CD4-positive, alpha-beta T cell treated with Interleukin-15 for 1 hour (primary cell): Measurements from ENCODE around the gene POU6F2.
"Not testable (repeated sequence)": the region's sequence is repeated elsewhere in the genome, so short reads cannot be mapped to it uniquely, and the experiment has no call there.

ENCODE experiments used
- DNase-seq: peaks from one replicate; pipeline ENCODE4 v3.0.0-alpha.2; 2020

The POU6F2 gene

GRCh38 chr7:39313376-39313775, 335.7 kb downstream of the POU6F2 start:
- DNase-seq, result no peak

GRCh38 chr7:39313974-39314373, 336.3 kb downstream of the POU6F2 start:
- no peak for DNase-seq

- DNase-seq, result no peak
Observed at GRCh38 chr7:39317107-39317506, 339.4 kb downstream of the POU6F2 start.

- no peak for DNase-seq
Observed at GRCh38 chr7:39317896-39318295, 340.2 kb downstream of the POU6F2 start.

GRCh38 chr7:39321245-39321644, 343.5 kb downstream of the POU6F2 start:
- DNase-seq, result no peak

- no peak for DNase-seq
Observed at GRCh38 chr7:39321909-39322498, 344.3 kb downstream of the POU6F2 start.

- DNase-seq, result no peak
Observed at GRCh38 chr7:39324139-39324760, 346.5 kb downstream of the POU6F2 start.

- DNase-seq, result not testable (repeated sequence)
Observed at GRCh38 chr7:39331607-39332006, 353.9 kb downstream of the POU6F2 start.

- no peak for DNase-seq
Observed at GRCh38 chr7:39332142-39332541, 354.4 kb downstream of the POU6F2 start.

GRCh38 chr7:39333701-39334100, 356.0 kb downstream of the POU6F2 start:
- DNase-seq, result no peak

GRCh38 chr7:39336442-39336841, 358.7 kb downstream of the POU6F2 start:
- no peak for DNase-seq

GRCh38 chr7:39338716-39339115, 361.0 kb downstream of the POU6F2 start:
- DNase-seq, result no peak

- no peak for DNase-seq
Observed at GRCh38 chr7:39339591-39339990, 361.9 kb downstream of the POU6F2 start.

- no peak for DNase-seq
Observed at GRCh38 chr7:39341083-39341482, 363.4 kb downstream of the POU6F2 start.

GRCh38 chr7:39342763-39343162, 365.1 kb downstream of the POU6F2 start:
- no peak for DNase-seq

- no peak for DNase-seq
Observed at GRCh38 chr7:39349452-39350123, 371.9 kb downstream of the POU6F2 start.

GRCh38 chr7:39353615-39354376, 376.1 kb downstream of the POU6F2 start:
- DNase-seq, result no peak

GRCh38 chr7:39355664-39356063, 378.0 kb downstream of the POU6F2 start:
- no peak for DNase-seq

- DNase-seq, result no peak
Observed at GRCh38 chr7:39356172-39356925, 378.6 kb downstream of the POU6F2 start.

- DNase-seq, result no peak
Observed at GRCh38 chr7:39357648-39358047, 379.9 kb downstream of the POU6F2 start.

GRCh38 chr7:39360038-39360437, 382.3 kb downstream of the POU6F2 start:
- no peak for DNase-seq

GRCh38 chr7:39360766-39361165, 383.1 kb downstream of the POU6F2 start:
- no peak for DNase-seq

GRCh38 chr7:39365751-39366295, 388.1 kb downstream of the POU6F2 start:
- DNase-seq, result no peak
